ENCODE measurements around the gene NAV3. TPM values are rescaled to one million over a fixed set of nuclear protein-coding genes. Genes with fewer than 3 reads are reported as not detected.

Gene NAV3
- total and polyA plus RNA-seq, 9 of the 15 experiments (the other 6 are each of a cell fraction or from before 2014, with no cell fraction given), result 0.04 TPM; not detected in 8

- TF ChIP-seq REST (IDR thresholded peaks at IDR 0.05; ENCODE audit: borderline replicate concordance) (no peak), REST (CRISPR knock-in tag; IDR thresholded peaks at IDR 0.05; ENCODE audit: low read depth) (no peak), CEBPB (tag; IDR thresholded peaks at IDR 0.05) (no peak), MCM5 (IDR thresholded peaks at IDR 0.05; ENCODE audit: low read depth) (no peak), TAL1 (IDR thresholded peaks at IDR 0.05) (no peak), BRF1 (IDR thresholded peaks at IDR 0.05; ENCODE audit: borderline replicate concordance, extremely low read depth, insufficient read length) (no peak), E4F1 (CRISPR knock-in tag; IDR thresholded peaks at IDR 0.05; ENCODE audit: borderline replicate concordance) (no peak)
Observed at GRCh38 chr12:78085542-78086182, 255.0 kb downstream of the NAV3 start (continued).
